ENCODE results near the gene CABLES1.
"Not testable (repeated sequence)": the region's sequence is repeated elsewhere in the genome, so short reads cannot be mapped to it uniquely, and the experiment has no call there.

CABLES1 gene

GRCh38 chr18:23143016-23143814 lies 7.9 kb downstream of the CABLES1 start:
- peak; percentile 74 for DNase-seq

DNA sequence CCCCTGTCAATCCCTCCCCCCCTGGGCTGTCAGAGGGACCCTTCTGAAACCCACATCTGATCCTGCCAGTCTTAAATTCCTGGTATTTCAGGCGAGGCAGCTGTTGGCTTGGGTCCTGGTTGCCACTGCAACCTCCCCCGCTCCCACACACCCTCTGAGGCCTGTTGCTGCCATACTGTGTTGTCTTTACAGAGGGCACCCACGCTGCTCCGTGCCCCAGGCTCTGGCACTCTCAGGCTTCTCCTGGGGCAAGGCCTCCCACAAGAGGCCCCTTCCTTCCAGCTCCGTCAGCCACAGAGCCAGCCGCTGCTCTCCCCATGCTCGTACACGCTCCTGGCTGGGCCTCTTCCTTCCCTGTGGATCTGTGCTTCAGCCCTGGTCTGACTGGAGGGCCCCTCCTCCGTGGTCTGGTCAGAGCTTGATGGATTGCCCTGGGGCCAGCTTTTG lies 8.6 kb downstream of the CABLES1 start:
- DNase-seq, result peak; percentile 10

- no peak for DNase-seq
These were observed 9.4 kb downstream of the CABLES1 start for GRCh38 chr18:23144640-23145039.

DNA sequence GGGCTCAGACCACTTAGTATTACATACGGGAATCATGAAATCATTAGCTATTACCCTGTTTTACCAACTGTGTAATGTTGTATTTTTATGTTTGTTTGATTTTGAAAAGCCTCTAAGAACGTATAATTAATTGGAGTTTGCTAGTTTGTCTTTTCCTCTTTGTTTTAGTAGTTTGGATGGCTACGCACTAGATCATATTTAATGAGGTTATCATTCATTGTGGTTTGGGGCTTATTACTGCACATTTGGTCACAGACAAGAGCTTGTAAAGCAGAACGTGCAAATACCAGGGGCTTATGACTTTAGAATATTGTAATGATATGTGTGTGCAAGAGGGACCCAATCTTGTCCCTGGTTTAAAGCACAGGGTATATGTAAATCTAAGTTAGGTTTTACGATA lies 10.3 kb downstream of the CABLES1 start:
- no peak for DNase-seq

DNA sequence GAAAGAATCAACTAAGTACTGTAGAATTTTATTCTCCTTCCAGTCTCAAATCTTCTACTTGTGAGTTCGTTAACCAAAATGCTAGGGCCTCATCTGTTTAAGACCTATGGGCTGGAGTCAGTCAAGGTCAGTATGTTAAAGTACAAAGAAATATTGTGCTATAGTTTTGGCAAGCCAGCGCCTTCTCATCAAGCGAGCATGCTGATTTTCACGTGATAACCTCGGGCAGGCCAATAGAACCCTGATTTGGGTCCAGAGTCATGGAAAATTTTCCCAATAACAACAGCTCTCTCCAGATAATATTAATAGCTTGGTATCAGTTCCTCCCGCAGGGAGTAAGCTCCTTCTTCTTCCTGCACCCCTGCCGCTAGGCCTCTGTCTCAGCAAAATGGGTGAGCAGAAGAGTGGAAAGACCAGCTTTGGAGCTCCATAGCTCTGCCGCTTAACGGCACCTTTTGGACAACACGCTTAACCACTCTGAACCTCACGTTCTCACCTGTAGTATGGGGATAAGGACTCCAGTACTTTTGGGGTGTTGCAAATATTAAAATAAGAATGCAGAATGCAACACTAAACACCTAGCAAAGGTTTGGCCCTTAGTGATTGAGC lies 11.7 kb downstream of the CABLES1 start:
- DNase-seq, result no peak

DNA sequence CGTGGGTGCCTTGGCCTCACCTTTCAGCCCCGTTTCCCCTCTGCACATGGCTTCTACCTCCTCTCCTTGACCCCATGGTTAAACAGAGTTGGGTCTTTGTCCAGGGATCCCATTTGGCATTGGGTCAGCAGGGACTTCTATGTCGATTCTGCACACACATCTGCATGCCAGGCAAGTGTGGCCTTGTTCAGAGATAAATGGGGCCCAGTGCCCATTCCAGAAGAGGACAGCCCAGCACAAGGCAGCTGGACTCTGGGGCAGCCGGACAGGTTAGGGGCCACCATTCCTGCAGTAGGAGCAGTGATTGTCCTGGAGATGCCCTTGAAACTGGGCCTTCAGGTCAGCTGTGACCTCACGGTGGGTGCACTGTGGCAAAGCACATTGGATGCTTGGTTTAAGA lies 13.1 kb downstream of the CABLES1 start:
- no peak for DNase-seq

GRCh38 chr18:23149570-23149969 lies 14.3 kb downstream of the CABLES1 start:
- no peak for DNase-seq

GRCh38 chr18:23151414-23152099 lies 16.3 kb downstream of the CABLES1 start:
- DNase-seq, result no peak

DNA sequence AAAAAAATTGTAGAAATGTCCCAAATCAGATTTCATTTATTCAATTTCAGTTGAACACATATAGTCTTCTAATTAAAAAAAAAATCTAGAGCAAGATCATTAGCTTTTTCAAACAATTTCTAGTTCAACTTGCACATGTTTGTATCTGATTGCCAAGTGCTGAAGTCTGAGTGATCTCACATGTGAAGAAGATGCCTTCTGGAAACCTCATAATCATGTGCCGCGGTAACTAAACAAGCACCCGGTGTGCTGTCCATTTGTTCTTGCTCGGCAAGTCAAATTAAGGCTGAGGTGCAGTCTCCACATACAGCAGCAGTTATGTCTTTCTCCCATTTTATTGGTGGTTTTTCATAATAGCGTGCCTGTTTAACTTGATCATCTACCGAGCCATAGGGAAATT lies 18.7 kb downstream of the CABLES1 start:
- no peak for DNase-seq

DNA sequence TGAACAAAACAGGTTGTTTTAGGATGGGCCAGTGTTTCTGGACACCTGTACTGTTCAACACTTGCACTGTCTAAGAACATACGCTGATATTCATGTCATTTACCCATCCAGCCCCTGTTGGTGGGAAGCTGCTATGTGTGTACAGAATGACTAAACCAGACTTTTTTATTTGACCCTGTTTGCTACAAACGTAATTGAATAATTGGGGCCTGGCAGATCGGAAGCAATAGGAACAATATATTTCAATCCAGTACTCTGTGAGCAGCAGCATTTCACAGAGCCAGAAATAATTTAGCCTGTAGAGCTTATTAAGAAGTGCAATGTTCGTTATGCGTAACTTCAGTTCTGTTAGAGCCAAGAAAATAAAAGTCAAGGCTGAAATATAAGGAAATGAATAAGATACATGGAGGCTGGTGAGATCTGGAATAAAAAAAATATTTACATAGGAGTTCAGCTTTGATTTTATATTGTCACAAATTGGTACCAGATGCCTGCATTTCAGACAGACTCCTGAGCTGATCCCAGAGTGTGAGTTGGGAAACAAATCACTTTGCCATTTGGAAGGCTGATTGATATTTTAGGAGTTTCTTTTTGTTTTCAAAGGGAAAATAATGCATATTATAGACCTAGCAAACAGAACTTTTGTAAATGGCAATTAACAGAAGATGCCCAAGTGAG lies 19.7 kb downstream of the CABLES1 start:
- DNase-seq, result no peak

DNA sequence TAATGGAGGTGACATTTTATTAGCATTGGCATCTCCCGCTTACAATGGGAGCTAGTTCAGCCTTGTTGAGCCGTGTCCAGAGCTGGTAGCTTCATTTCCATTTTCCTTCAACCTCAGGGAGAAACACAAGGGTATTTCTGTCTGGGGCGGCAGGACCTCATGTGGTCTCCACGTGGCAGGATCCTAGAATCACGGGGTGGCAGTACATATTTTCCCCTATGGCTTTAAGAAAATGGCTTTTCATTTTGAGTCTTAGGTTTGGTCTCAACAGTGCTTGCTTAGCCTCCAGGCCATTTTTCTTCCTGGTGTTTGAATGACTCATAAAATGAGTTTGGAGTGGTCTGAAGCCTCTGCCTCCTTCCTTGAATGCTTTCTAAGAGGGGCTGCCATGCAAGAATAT lies 20.3 kb downstream of the CABLES1 start:
- no peak for DNase-seq

DNA sequence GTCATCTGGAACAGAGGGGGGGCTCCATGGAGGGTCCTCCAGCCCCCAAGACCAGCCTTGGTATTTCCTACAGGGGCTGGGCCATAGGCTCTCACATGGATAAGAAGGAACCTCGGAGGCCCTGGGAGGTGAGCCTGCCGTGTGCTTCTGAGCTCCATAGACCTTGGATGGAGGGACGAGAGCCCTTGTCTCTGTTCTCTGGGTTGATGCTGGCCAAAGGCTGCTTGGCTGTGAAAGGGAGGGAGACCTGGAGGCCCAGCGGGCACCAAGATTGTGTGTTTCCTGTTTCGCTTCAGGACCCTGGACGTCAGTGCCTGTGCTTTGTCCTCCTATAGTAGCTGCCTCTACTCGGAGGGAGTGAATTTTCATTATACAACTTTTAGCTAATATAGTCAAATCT lies 20.8 kb downstream of the CABLES1 start:
- DNase-seq, result no peak

DNA sequence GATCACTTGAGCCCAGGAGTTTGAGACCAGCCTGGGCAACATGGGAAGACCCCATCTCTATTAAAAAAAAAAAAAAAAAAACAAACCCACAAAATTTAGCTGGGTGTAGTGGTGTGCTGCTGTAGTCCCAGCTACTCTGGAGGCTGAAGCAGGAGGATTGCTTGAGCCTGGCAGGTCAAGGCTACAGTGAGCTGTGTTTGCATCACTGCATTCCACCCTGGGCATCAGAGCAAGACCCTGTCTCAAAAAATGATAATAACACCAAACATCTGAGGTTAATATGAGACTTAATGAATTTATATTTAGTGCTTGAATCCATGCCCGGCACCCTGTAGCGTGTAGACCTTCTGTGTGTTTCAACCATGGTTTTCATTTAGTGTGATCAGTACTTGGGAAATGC lies 22.8 kb downstream of the CABLES1 start:
- no peak for DNase-seq

- not testable (repeated sequence) for DNase-seq
These were observed 23.6 kb downstream of the CABLES1 start for GRCh38 chr18:23158884-23159283.

DNA sequence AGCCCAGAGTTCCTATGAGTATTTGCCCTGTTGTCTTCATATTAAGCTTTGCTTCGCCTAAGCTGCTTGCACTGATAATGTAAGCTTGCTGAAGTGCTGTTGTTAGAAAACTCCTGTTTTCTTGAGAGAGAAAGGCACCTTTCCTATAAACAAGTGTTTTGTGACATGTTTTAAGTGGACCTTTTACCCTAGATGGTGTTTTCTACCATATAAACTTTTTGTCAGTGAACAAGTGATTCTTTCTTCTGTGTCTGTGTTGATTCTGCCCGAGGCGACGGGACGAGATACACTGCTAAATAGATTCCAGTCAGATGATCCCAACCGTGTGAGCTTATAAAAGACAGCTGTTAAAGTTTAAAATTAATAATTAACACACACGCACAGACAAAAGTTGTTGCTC lies 24.1 kb downstream of the CABLES1 start:
- no peak for DNase-seq

DNA sequence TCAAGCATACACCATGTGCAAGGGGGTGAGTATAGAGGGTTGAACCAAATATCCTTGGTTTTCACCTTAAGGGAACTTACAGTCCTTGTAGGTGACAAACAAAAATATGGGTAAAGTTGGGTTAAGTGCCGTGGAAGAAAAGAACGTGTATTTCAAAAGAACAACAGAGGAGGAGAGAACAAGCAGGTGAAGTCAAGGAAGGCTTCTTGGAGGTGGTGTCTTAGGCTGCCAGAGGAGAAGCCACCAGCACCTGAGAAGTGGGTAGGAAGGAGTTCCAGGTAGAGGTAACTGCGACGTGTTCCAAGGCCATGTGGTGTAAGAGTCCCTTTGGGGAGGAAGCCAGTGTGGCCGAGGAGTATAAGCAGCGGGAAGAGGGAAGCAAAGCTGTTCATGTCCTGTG lies 27.2 kb downstream of the CABLES1 start:
- no peak for DNase-seq

DNA sequence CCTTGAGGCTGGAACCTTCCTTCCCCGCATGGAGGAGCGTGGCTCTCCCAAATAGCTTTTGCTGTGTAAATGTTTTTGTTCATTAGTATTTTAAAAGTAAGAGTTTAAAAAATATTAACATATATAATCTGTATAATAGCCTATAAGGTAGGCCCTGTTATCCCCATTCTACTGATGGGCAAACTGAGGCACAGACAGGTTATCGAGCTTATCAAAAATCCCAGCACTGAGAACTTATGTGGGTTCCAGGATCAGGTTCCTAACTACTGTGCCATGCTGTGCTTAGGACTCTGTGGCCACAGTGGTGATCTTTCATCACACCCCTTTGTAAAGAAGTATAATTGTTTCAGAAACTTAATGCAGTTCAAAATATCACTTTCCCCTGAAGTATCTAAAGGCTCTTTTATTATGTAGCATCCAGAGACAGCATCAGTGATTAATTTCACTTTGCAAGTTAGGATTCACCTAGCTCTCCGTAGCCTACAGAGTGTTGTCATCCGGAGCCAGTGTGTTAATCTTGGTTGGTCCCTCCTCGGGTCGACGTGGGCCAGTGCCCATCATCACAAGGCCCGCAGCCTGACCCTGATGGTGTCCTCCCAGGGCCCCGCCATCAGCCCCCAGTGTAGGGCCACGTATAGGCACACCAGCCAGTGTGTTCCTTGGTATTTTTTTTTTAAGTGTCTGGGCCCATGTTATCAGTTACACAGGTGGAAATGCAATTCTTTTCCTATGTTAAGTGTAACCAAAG lies 28.7 kb downstream of the CABLES1 start:
- no peak for DNase-seq

- no peak for DNase-seq
These were observed 30.2 kb downstream of the CABLES1 start for GRCh38 chr18:23165271-23166068.

GRCh38 chr18:23166891-23167541 lies 31.7 kb downstream of the CABLES1 start:
- no peak for DNase-seq

GRCh38 chr18:23169673-23170044 lies 34.4 kb downstream of the CABLES1 start:
- no peak for DNase-seq

DNA sequence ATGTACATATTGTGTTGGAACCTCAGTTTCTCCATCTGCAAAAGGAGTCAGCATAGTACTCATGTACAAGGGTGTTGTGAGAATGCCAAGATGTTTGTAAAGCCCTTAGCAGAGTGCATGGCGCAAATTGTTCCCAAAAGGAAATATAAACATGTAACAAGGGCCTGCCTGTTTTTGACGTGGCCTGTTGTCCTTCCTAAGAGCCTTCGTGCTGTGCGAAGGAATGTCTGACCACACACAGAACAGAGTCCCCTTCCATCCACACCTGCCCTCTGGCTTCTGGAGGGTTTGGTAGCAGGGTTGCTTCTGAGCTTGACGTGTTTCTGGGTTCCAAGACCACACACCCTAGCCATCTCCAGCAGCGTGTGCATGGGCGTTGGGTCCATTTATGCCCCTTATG lies 34.9 kb downstream of the CABLES1 start:
- DNase-seq, result no peak

All from inflammatory macrophage treated with lipopolysaccharide for 4 hours (primary cell).